NT2/D1 (cell line): ENCODE results near the gene PRKCQ.

Source experiments
- YY1 ChIP-seq: IDR thresholded peaks from 2 replicates; pipeline ENCODE4 v1.6.1; 2011; ENCODE audit not compliant: insufficient read length, insufficient read depth
- ZNF274 ChIP-seq: IDR thresholded peaks from 2 replicates; pipeline ENCODE4 v1.6.1; 2011; ENCODE audit warnings: mild to moderate bottlenecking, low read depth, low read length

DNA sequence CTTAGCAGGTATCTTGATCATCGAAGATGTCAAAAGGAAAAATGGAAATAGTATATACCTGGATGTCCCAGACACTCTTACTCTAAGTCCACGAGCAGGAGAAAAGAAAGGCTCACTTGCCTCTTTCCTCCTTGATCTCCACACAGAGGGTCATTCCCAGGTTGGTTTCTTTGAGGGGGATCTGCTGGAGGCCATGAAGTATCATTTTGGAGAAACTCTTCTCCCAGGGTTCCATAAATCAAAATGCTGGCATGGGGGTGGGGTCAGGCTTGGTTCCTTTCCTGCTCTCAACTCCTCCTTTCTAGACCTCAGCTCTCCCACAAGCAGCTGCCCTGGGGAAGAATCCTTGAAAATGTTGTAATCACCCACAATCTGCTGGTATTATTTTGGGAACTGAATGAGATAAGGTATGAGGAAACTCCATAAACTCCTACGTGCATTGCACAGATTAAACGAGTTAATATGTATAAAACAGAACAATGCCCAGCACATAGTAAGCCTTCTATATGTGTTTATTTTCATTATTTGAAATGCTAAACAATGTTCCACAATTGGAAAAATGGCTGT, 54.4 kb downstream of the PRKCQ start:
- no peak for TF ChIP-seq ZNF274
- TF ChIP-seq YY1, result no peak
